Ovary (tissue), 3 donors: Measurements from ENCODE around the gene PARD3B.

Experiments used
- EP300 ChIP-seq: sonication (generic); formaldehyde crosslinking; IDR thresholded peaks from one replicate; pipeline ENCODE4 v1.6.1; 2017; ENCODE audit warnings: antibody characterized with exemption
- POLR2A ChIP-seq: fragments of 450-650 bp; IDR thresholded peaks from one replicate; pipeline ENCODE4 v1.6.1; 2017; ENCODE audit warnings: antibody characterized with exemption, mild to moderate bottlenecking, moderate library complexity
- TF ChIP-seq, protein P1 (sequence below), 3 donors: fragments of 450-650 bp in 2 of 3; fragments of 200-600 bp in 1 of 3; IDR thresholded peaks; one replicate each; pipeline versions ENCODE4 v1.5.1 to v1.8.0; 2016 to 2022; ENCODE audit warnings: antibody characterized with exemption in 3 of 3, mild to moderate bottlenecking in 1 of 3
- donor health status: DM: no; HTN: no; CAD: no.

DNA sequence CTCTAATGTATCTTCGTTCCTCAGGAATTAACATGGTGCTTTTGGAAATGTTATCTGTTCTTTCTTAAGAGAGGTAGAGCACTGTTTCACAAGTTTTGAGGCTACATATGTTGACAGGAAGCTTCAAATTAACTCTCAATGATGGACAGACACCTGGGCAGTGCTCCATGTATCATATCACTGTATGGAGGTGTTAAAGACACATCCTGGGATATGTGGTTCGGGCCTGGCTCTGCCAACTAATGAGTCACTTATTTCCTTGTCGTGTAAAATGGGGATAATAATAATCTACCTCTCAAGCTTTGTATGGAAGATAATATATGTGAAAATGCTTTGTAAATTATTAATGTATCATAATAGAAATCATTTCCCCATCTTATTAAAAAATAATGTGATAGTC lies 90.2 kb downstream of the PARD3B start:
- TF ChIP-seq, protein P1, sequence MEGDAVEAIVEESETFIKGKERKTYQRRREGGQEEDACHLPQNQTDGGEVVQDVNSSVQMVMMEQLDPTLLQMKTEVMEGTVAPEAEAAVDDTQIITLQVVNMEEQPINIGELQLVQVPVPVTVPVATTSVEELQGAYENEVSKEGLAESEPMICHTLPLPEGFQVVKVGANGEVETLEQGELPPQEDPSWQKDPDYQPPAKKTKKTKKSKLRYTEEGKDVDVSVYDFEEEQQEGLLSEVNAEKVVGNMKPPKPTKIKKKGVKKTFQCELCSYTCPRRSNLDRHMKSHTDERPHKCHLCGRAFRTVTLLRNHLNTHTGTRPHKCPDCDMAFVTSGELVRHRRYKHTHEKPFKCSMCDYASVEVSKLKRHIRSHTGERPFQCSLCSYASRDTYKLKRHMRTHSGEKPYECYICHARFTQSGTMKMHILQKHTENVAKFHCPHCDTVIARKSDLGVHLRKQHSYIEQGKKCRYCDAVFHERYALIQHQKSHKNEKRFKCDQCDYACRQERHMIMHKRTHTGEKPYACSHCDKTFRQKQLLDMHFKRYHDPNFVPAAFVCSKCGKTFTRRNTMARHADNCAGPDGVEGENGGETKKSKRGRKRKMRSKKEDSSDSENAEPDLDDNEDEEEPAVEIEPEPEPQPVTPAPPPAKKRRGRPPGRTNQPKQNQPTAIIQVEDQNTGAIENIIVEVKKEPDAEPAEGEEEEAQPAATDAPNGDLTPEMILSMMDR (IDR thresholded peaks at IDR 0.05): no peak
- TF ChIP-seq POLR2A (no peak), EP300 (no peak)
